NCI-H446 (cell line): ENCODE data around the gene KLHL25.
A peak's percentile ranks its signal among the peaks of the same experiment; 100 is the strongest.

ENCODE experiments used
- DNase-seq, 2 experiments: peaks; one replicate each; lab custom pipeline; 2025; lab: John Stamatoyannopoulos, UW

KLHL25 gene

DNA sequence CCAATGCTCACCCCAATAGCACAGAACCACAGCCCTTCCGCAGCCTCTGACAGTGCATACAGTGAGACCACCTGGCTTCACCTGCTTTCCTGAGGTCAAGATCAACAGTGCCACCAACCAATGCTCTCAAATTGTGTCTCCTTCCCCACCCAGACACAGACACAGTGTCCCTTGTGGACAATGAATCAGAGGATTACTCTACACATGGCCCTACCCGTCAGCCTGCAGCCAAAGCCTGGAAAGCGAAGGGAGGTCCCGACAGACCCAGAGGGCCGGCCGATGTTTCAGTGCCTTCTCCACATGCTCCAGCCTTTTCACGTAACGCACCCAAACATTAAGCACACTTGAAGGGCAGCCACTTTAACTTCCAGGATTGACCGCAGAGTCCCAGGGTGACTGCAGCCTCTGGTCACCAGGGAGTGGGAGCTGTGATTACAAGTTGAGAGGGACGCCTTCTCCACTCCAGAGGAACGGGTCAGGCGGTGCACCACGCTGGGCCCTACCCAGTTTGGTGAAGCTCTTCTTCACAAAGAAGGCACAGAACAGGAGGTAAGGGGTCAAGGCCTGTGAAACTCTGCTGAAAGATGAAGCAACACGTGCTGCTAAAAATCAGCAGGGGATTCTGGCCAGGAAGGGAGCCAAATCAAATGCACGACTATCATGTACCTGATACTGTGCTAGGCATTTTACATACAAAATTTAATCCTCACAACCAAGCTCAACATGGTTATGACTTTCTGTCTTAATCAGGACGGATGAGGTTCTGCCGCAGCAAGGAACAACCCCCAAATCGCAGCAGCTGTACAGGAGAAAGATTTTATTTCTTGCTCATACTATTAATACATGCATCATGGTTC is 17.2 kb downstream of the KLHL25 start:
- DNase-seq = no peak

DNA sequence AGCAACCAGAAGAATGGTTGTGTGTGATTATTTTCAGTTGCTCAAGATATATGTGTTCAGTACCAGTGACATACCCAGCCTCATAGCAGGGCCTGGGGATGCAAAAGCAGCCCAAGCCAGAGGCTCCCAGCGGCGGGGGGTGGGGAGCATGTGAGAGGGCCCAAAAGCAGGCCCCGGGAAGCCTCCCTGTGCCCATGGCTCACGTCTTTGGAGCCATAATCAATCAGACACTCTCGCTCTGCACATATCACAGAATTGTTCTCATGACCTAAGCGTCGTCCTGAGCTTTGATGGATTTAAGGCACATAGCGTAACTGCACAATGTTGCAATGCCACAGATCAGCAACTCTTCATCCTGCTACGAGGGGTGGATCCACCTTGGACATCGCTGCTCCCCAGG is 20.8 kb downstream of the KLHL25 start:
- DNase-seq = no peak

DNA sequence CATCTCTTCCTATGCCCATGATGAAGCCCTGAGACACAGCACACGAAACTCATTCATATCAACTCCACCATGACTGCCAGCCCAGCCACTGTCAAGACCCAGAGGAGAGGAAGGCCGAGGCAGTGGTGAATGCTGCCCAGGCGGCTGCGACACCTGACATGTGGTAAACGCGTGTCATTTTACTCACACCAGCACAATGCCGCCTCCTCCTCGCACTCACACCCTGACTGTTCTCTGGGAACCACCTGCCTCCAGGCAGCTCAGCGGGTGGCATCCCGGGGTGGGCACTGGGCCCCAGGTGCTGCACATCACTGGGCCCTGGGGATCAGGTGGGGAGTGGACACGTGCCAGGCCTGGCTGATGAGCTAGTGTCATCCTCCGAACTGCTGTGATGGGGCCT is 21.5 kb downstream of the KLHL25 start:
- DNase-seq = no peak

DNA sequence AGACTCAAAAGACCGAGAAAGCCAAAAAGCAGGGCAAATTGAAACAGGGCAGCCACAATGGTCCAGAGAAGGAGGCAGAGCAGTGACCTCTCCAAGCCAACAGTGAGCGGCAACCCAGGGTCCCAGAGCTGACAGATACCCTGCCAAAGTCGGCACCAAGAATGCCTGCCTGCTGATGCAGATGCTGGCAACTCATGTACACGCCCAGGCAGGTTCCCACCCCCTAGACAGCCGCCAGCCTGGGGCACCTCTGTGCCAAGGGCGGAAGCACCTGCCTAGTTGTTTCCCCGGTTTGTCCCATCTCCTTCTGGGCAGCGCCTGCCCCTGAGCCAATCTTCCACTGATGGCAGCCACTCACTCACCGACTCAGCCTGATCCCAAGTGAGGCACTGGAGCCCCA is 22.1 kb downstream of the KLHL25 start:
- DNase-seq = peak in 1 of 2 experiments; percentile 50

DNA sequence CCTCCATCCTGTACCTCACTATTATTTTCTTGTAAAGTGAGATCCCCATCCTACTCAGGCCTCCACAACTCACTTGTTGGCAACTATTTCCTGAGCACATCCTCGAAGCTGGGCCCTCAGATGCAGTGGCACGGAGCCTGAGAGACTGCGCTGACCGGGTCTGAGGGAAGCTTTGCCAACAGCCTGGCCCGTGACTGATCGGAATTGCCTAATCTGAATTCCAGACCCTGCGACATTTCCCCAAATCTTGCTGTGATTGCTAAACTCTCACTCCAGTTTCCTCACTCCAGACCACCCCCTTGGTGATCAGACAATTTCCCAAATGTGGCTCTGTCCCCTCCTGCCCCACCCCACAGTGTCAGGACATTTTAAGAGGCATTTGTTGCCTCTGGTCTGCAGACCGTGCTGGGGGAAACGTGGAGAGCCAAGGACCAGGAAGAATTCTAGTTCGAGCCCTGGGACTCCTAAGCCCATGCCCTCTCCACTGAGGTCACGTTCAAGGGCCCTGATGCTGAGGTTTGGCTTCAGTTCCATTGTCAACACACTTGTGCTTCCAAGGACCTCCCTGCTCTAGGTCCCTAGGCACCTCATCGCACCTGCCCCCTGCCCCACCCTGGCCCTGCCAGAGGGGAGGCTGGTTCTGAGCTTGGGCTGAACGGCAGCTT is 22.8 kb downstream of the KLHL25 start:
- no peak for DNase-seq

DNA sequence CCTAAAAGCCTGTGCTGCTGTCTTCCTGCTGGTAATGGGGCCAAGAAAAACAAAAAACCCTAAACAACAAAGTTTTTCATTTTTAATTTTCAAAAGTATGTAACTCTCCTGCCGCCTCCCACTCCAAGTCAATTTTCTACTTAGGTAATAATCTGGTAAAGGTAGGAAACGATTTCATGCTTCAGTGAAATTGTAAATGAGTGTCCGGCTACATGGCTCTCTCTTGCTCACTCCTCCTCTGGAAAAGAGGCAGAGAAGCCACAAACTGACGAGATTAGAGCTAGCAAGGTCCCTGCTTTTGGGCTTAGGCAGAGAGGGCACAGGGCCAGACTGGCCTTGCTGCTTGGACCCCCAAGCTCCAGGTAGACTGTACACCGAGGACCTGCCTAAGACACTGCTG is 23.5 kb downstream of the KLHL25 start:
- no peak for DNase-seq

DNA sequence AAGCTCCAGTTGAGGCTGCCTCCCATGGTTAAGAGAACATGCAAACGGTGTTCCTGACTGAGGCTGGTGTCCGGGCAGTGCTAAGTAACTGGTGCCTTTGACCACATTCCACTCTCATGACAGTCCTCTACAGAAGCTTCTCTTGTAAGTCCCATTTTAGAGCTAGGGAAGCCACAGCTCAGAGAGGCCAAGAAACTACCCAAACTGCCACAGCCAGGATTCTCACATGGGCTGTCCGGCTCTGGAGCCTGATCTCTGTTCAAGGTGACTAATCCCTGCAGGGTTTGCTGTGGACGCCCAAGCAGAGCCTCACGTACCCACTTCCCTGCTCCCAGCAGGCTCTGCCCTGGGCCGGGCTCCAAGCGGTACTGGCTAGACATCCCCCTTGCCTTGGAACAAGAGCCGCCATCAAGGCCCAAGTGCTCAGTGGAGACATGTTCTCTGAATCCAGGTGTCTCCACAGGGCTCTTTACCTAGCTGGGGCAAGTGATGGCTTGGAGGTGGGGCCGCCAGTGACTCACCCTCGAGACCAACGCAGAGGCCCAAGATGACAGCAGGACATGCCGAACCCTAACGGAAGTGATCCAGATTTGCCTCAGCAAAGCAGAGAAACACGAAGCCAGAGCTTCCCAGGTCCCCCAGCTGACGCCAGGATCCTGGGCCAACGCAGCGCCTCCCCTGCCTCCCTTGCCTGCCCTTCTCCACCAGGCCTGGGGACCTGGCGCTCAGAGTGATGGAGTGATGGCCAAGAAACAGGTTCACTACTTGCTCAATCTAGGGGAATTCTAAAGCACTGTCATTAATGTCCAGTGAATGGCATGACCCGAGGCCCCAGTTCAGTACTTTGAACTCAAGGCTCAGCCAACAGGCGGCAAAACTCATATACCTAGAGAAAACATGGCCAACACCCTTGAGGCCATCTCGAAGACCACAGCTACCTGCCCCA is 24.4 kb downstream of the KLHL25 start:
- DNase-seq = no peak

GRCh38 chr15:85769182-85769900 is 25.4 kb downstream of the KLHL25 start:
- no peak for DNase-seq

GRCh38 chr15:85768595-85769168 is 26.0 kb downstream of the KLHL25 start:
- no peak for DNase-seq

- DNase-seq = no peak
These were observed 26.8 kb downstream of the KLHL25 start for GRCh38 chr15:85767785-85768529.

DNA sequence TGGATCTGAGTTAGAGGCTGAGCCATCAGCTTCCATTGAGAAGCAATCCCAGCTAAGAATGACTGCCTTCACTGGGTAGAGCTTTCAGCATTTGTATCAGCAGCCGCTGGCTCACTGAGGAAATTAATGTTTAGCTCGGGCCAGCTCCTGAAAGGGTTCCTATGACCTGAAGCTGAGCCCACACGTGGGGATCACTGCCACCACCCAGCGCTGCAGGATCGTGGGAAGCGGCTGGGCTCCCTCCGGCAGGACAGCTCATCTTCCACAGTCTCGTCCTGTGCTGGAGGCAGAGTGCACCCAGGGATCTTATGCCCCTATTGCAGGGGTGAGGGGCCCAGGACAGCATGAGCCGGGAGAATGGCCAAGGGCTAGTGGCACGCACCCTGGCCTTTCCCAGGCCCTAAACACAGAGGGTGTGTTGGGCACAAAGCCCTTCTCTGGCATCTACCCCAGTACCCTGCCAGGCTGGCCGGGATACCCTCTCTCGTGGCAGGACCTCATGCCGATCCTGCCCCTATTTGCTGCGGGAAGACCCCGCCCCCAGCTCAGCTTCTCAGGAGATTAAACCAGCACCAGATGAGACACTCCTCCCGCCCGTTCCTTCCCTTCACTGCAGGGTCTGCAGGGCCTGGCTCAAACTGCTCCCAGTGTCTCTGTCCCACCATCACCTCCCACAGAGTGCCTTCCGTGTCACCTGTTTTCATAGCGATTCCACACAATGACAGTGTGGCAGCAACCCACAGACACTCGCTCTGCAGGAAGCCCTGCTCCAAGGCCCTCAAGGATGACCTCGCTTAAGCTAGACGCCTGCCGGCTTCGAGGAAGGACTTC is 28.5 kb downstream of the KLHL25 start:
- no peak for DNase-seq

DNA sequence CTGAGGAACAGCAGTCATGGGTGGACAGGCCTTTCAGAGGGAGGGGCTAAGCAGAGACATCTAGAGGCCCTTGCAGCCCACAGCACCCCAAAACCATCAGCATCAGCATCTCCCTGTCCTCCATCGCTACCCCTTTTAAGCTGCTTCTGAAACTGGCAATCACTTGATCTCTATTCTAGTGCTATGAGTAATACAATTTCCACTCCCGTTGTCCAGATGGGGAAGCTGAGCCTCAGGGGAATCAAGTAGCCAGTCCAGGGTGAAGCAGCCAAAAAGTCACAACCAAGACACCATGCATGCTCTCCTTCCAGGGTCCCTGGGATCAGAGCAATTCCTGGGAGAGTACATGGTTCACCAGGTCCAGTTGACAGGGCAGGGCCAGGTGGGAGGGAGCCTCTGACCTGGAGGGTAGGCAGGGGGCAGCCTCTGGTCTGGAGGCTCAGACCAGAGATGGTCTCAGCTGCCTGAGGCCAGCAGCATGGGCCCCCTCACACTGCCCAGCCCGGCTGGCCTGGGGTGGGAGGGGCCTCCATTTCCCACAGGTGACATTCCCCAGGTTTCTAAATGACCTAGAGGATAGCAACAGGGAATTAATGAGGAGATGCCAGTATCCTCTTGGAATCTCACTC is 30.0 kb downstream of the KLHL25 start:
- peak in 1 of 2 experiments; percentile 57 for DNase-seq

GRCh38 chr15:85763673-85764633 is 30.8 kb downstream of the KLHL25 start:
- DNase-seq = no peak

- DNase-seq = no peak
These were observed 31.6 kb downstream of the KLHL25 start for GRCh38 chr15:85763157-85763556.

GRCh38 chr15:85762756-85763127 is 32.0 kb downstream of the KLHL25 start:
- DNase-seq = no peak

- no peak for DNase-seq
These were observed 32.5 kb downstream of the KLHL25 start for GRCh38 chr15:85762039-85762755.

- no peak for DNase-seq
These were observed 33.1 kb downstream of the KLHL25 start for GRCh38 chr15:85761635-85762034.
